GM12873 (cell line): ENCODE measurements around the gene PARD3.

Experiments used
- CTCF ChIP-seq: IDR thresholded peaks from 2 replicates; pipeline ENCODE4 v1.5.1; 2012; ENCODE audit warnings: low read depth, mild to moderate bottlenecking, moderate library complexity, low read length, control low read depth; ENCODE audit not compliant: insufficient read depth; ENCODE audit errors: missing control alignments

PARD3 gene

GRCh38 chr10:34702093-34702937 is 112.8 kb downstream of the PARD3 start:
- no peak for TF ChIP-seq CTCF

- no peak for TF ChIP-seq CTCF
Measured at GRCh38 chr10:34701194-34701593, 113.9 kb downstream of the PARD3 start.

- no peak for TF ChIP-seq CTCF
Measured at GRCh38 chr10:34699904-34700517, 115.1 kb downstream of the PARD3 start.

GRCh38 chr10:34698979-34699378 is 116.1 kb downstream of the PARD3 start:
- no peak for TF ChIP-seq CTCF

- no peak for TF ChIP-seq CTCF
Measured at GRCh38 chr10:34698248-34698831, 116.8 kb downstream of the PARD3 start.

GRCh38 chr10:34697351-34698247 is 117.5 kb downstream of the PARD3 start:
- no peak for TF ChIP-seq CTCF
